H1 (cell line): Measurements from ENCODE around the gene ADD2. TPM values are rescaled to one million over a fixed set of nuclear protein-coding genes. Genes with fewer than 3 reads are reported as not detected.

Experiments
- CTCF ChIA-PET: fragments of 300-600 bp; sonication (Branson Sonifier 250); formaldehyde crosslinking; loops from one replicate; lab custom pipeline; 2021; ENCODE audit not compliant: partially characterized antibody; lab: Charles Lee
- POLR2A ChIA-PET: fragments of 300-600 bp; sonication (Branson Sonifier 250); formaldehyde crosslinking; loops from one replicate; lab custom pipeline; 2021; ENCODE audit warnings: inconsistent platforms; ENCODE audit not compliant: partially characterized antibody; lab: Charles Lee
- DNase-seq, 2 experiments: peaks; one replicate each; pipeline versions ENCODE4 v3.0.0 to v3.0.0-alpha.2; 2010 to 2022; ENCODE audit warnings: low spot score in 2 of 2, low read depth in 1 of 2, mixed read lengths in 1 of 2
- FAIRE-seq: peaks from 2 replicates; lab custom pipeline; 2011; peaks lifted over from hg19 to GRCh38; lab: Jason Lieb, UNC
- H2AFZ ChIP-seq: 2 replicates; pipeline ENCODE4 v1.8.1; 2012; ENCODE audit warnings: low read length, inconsistent platforms
- H2AK5ac ChIP-seq: 2 replicates; pipeline ENCODE4 v1.6.1; 2013; ENCODE audit warnings: low read depth, low read length
- H2BK120ac ChIP-seq: replicated peaks from 2 replicates; pipeline ENCODE3; 2013; ENCODE audit warnings: low read depth, low read length, inconsistent platforms
- H2BK12ac ChIP-seq: 2 replicates; pipeline ENCODE4 v1.6.1; 2013; ENCODE audit warnings: low read depth, low read length
- H2BK15ac ChIP-seq: 2 replicates; pipeline ENCODE4 v1.6.1; 2013; ENCODE audit warnings: low read length
- H2BK20ac ChIP-seq: 2 replicates; pipeline ENCODE4 v1.6.1; 2013; ENCODE audit warnings: low read length
- H2BK5ac ChIP-seq: 2 replicates; pipeline ENCODE4 v1.6.1; 2013; ENCODE audit warnings: low read depth, low read length
- H3K14ac ChIP-seq: 2 replicates; pipeline ENCODE4 v1.6.1; 2013; ENCODE audit warnings: inconsistent platforms; ENCODE audit not compliant: insufficient read length
- H3K18ac ChIP-seq: 2 replicates; pipeline ENCODE4 v1.6.1; 2013; ENCODE audit warnings: low read length; ENCODE audit errors: extremely low read depth
- H3K23ac ChIP-seq: 2 replicates; pipeline ENCODE4 v1.6.1; 2013; ENCODE audit warnings: inconsistent platforms; ENCODE audit not compliant: insufficient read length
- H3K23me2 ChIP-seq: 2 replicates; pipeline ENCODE4 v1.6.1; 2013; ENCODE audit warnings: low read depth, low read length
- H3K27ac ChIP-seq: 2 replicates; pipeline ENCODE4 v1.6.1; 2011; ENCODE audit warnings: low read depth, low read length, inconsistent platforms
- H3K27me3 ChIP-seq, 4 experiments: replicated peaks in 1 of 4; 1 replicate in 1 of 4; 2 replicates in 3 of 4; pipeline versions ENCODE4 v1.6.1 to v1.8.1; 2011 to 2013; ENCODE audit warnings: low read length in 3 of 4, mild to moderate bottlenecking in 3 of 4, inconsistent platforms in 2 of 4, mixed read lengths in 2 of 4, moderate library complexity in 1 of 4; ENCODE audit not compliant: control insufficient read depth in 3 of 4, insufficient read depth in 3 of 4; ENCODE audit errors: extremely low read depth in 1 of 4
- H3K36me3 ChIP-seq, 4 experiments: 2 replicates each; pipeline versions ENCODE4 v1.6.1 to v1.8.1; 2011 to 2013; ENCODE audit warnings: mild to moderate bottlenecking in 4 of 4, low read length in 3 of 4, moderate library complexity in 2 of 4, control low read depth in 1 of 4, inconsistent platforms in 1 of 4; ENCODE audit not compliant: insufficient read depth in 4 of 4, control insufficient read depth in 2 of 4
- H3K4ac ChIP-seq: replicated peaks from 2 replicates; pipeline ENCODE3; 2013; ENCODE audit warnings: low read length, low read depth, mixed read lengths, inconsistent platforms; ENCODE audit not compliant: insufficient read length
- H3K4me1 ChIP-seq, 4 experiments: replicated peaks in 1 of 4; 1 replicate in 1 of 4; 2 replicates in 3 of 4; pipeline versions ENCODE4 v1.6.1 to v1.8.1; 2011 to 2013; ENCODE audit warnings: low read length in 3 of 4, inconsistent platforms in 2 of 4, mixed read lengths in 1 of 4; ENCODE audit not compliant: insufficient read depth in 4 of 4, control insufficient read depth in 3 of 4
- H3K4me2 ChIP-seq, 2 experiments: 2 replicates each; pipeline versions ENCODE4 v1.6.1 to v1.8.1; 2011 to 2013; ENCODE audit warnings: low read depth in 2 of 2, low read length in 2 of 2, control low read depth in 1 of 2, inconsistent platforms in 1 of 2, mild to moderate bottlenecking in 1 of 2; ENCODE audit not compliant: insufficient read depth in 1 of 2
- H3K4me3 ChIP-seq, 4 experiments: fragments of 200-600, 300-600 bp in 1 of 4; sonication (generic), shearing (Covaris generic), sonication (Bioruptor Twin) in 1 of 4; 2 replicates each; pipeline versions ENCODE4 v1.5.1 to v1.8.1; 2011 to 2016; ENCODE audit warnings: low read length in 4 of 4, low read depth in 3 of 4, control low read depth in 2 of 4, inconsistent platforms in 2 of 4, mild to moderate bottlenecking in 2 of 4, mixed read lengths in 1 of 4, moderate library complexity in 1 of 4; ENCODE audit not compliant: insufficient read depth in 2 of 4; ENCODE audit errors: extremely low read depth in 1 of 4
- H3K56ac ChIP-seq: replicated peaks from 2 replicates; pipeline ENCODE3; 2013; ENCODE audit warnings: low read depth, mild to moderate bottlenecking, mixed read lengths, low read length, inconsistent platforms; ENCODE audit not compliant: insufficient read length
- H3K79me1 ChIP-seq: 2 replicates; pipeline ENCODE4 v1.6.1; 2013; ENCODE audit warnings: low read depth, low read length, control low read depth
- H3K79me2 ChIP-seq, 2 experiments: 2 replicates each; pipeline versions ENCODE4 v1.6.1 to v1.8.1; 2012 to 2013; ENCODE audit warnings: low read length in 2 of 2, mild to moderate bottlenecking in 2 of 2, inconsistent platforms in 1 of 2; ENCODE audit not compliant: insufficient read depth in 2 of 2, control insufficient read depth in 1 of 2
- H3K9ac ChIP-seq, 4 experiments: replicated peaks in 1 of 4; 1 replicate in 1 of 4; 2 replicates in 3 of 4; pipeline versions ENCODE4 v1.6.1 to v1.8.1; 2011 to 2013; ENCODE audit warnings: low read depth in 3 of 4, low read length in 3 of 4, control low read depth in 2 of 4, mild to moderate bottlenecking in 2 of 4, moderate library complexity in 2 of 4, inconsistent platforms in 1 of 4; ENCODE audit errors: extremely low read depth in 1 of 4
- H3K9me3 ChIP-seq, 2 experiments: 2 replicates each; pipeline versions ENCODE4 v1.6.1 to v1.8.1; 2012 to 2013; ENCODE audit warnings: mild to moderate bottlenecking in 2 of 2, moderate library complexity in 2 of 2, control low read depth in 1 of 2, inconsistent platforms in 1 of 2, low read depth in 1 of 2, low read length in 1 of 2, mixed read lengths in 1 of 2; ENCODE audit not compliant: insufficient read depth in 2 of 2
- H4K20me1 ChIP-seq, 2 experiments: replicated peaks in 1 of 2; 2 replicates each; pipeline versions ENCODE3 to v1.8.1; 2011 to 2013; ENCODE audit warnings: inconsistent platforms in 2 of 2, low read length in 2 of 2, mild to moderate bottlenecking in 1 of 2; ENCODE audit not compliant: insufficient read depth in 2 of 2, control insufficient read depth in 1 of 2
- H4K5ac ChIP-seq: 2 replicates; pipeline ENCODE4 v1.6.1; 2013; ENCODE audit warnings: low read length, low read depth, mixed read lengths, inconsistent platforms; ENCODE audit not compliant: insufficient read length
- H4K8ac ChIP-seq: 2 replicates; pipeline ENCODE4 v1.8.0; 2013; ENCODE audit warnings: mild to moderate bottlenecking, moderate library complexity, low read length, inconsistent platforms; ENCODE audit not compliant: insufficient read depth; ENCODE audit errors: extremely low read depth
- H4K91ac ChIP-seq: replicated peaks from 2 replicates; pipeline ENCODE3; 2013; ENCODE audit warnings: low read length, mixed read lengths, inconsistent platforms; ENCODE audit not compliant: insufficient read length
- BCL11A ChIP-seq, 2 experiments: IDR thresholded peaks; one replicate each; pipeline ENCODE4 v1.6.1; 2011; ENCODE audit warnings: low read depth in 2 of 2, low read length in 2 of 2, mild to moderate bottlenecking in 2 of 2
- CTBP2 ChIP-seq: IDR thresholded peaks from 2 replicates; pipeline ENCODE4 v1.7.0; 2011; ENCODE audit warnings: borderline replicate concordance, mild to moderate bottlenecking, moderate library complexity, mixed read lengths, low read length; ENCODE audit not compliant: insufficient read depth, insufficient read length
- EZH2 ChIP-seq: fragments of 200-600 bp; sonication (generic); IDR thresholded peaks from 2 replicates; pipeline ENCODE4 v1.7.1; 2012; ENCODE audit warnings: low read depth, mild to moderate bottlenecking, moderate library complexity, low read length, inconsistent platforms; ENCODE audit not compliant: severe bottlenecking
- FOSL1 ChIP-seq: IDR thresholded peaks from 2 replicates; pipeline ENCODE4 v1.6.1; 2011; ENCODE audit warnings: mild to moderate bottlenecking, low read depth, low read length, moderate library complexity; ENCODE audit not compliant: insufficient read depth
- HDAC2 ChIP-seq, 2 experiments: fragments of 300-600 bp in 1 of 2; sonication (generic) in 1 of 2; IDR thresholded peaks; 2 replicates each; pipeline ENCODE4 v1.6.1; 2011 to 2012; ENCODE audit warnings: low read depth in 2 of 2, low read length in 2 of 2, mild to moderate bottlenecking in 2 of 2, moderate library complexity in 2 of 2, borderline replicate concordance in 1 of 2, inconsistent platforms in 1 of 2
- JUN ChIP-seq: IDR thresholded peaks from 2 replicates; pipeline ENCODE4 v1.6.1; 2011; ENCODE audit warnings: low read depth, mild to moderate bottlenecking, improper control_type of control experiment, low read length
- KDM1A ChIP-seq: fragments of 200-600, 300-600 bp; sonication (generic); IDR thresholded peaks from 2 replicates; pipeline ENCODE4 v1.7.1; 2016; ENCODE audit warnings: mild to moderate bottlenecking, low read length, borderline replicate concordance
- TAF1 ChIP-seq: IDR thresholded peaks from 2 replicates; pipeline ENCODE4 v1.6.1; 2011; ENCODE audit warnings: mild to moderate bottlenecking, low read depth, low read length
- YY1 ChIP-seq: IDR thresholded peaks from 2 replicates; pipeline ENCODE4 v1.6.1; 2011; ENCODE audit warnings: low read depth, mild to moderate bottlenecking, low read length
- WGBS, 2 experiments: shearing (Covaris generic) in 1 of 2; methylation state at CpG; one replicate each; pipeline versions ENCODE4 v1.1.6 to v1.1.7; 2013 to 2015; ENCODE audit warnings: low lambda C conversion rate in 2 of 2, mixed read lengths in 2 of 2, inconsistent platforms in 1 of 2, low coverage in 1 of 2, missing lambda C conversion rate in 1 of 2; ENCODE audit not compliant: insufficient replicate concordance in 2 of 2, insufficient coverage in 1 of 2, insufficient read length in 1 of 2; ENCODE audit errors: extremely low coverage in 1 of 2, missing lambda C conversion rate in 1 of 2; 5-methylcytosine and 5-hydroxymethylcytosine counted together
- polyA plus RNA-seq, 7 experiments: library from polyadenylated mRNA; depleted of rRNA in 3 of 7; stranded (reverse) in 5 of 7; unstranded in 2 of 7; fragments of >200 nt in 5 of 7; fragments of 200-250 nt in 2 of 7; gene quantifications; 1 replicate in 5 of 7; 2 replicates in 1 of 7; 4 replicates in 1 of 7; pipeline versions ENCODE4 v1.2.1 to v1.2.3, GENCODE V29; 2011 to 2013; ENCODE audit warnings: missing spikeins in 2 of 7, mixed read lengths in 2 of 7
- total RNA-seq: library from RNA; stranded (reverse); fragmentation: NEBNext Ultra II Directional; extraction: Animal tissue kit (Norgen Biotek cat#: 25700); gene quantifications from 2 replicates; pipeline ENCODE4 v1.2.1, GENCODE V29; 2021

Gene ADD2
- total and polyA plus RNA-seq, 2 of the 8 experiments (the other 6 are each of a cell fraction or from before 2014, with no cell fraction given), result 58.5 to 170 TPM

DNA sequence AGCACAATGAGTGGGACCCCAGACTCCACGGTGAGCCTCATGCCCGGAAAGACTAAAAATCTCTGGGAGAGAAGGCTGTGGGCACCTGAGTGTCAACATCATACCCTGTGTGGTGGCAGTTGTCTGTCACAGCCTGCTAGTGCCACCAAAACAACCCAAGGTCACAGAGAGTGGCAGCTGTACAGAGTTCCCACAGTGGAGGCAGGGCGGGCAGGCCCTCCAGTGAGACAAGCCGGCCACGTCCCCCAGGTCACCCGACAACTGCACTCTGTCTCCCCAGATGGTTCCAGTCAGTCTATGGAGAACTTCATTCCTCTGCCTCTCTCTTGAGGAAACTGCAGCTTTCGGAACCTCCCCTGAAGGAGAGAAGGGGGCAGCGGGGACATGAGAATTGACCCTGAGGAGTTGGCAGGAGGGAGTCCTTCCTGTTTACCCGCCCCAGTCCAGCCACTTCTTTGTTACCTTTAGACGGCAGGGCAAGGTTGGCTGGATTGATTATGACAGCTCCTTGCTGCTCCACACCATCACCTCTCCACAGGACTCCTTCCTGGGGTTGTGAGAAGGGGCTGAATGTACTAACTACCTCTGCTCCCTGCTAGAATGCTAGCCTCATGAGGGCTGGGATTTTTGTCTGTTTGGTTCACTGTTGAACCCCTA lies 33.7 kb upstream of the ADD2 start:
- Histone ChIP-seq H3K36me3 (no peaks in the 10 kb centered on the region), H3K23me2 (no peaks in the 10 kb centered on the region), H3K4me3 (no peak overlapping the region), H2BK20ac (no peak overlapping the region), H3K9me3 (peaks cover 4 to 6% of the 10 kb centered on the region in 2 experiments; a peak in 2 of 4 replicates), H2BK120ac (no peak overlapping the region), H4K91ac (no peak overlapping the region), H2AFZ (no peak overlapping the region), H2BK15ac (no peak overlapping the region), H3K4me2 (no peak overlapping the region), H3K56ac (no peak overlapping the region), H3K9ac (no peak overlapping the region), H4K20me1 (no peaks in the 10 kb centered on the region), H3K23ac (no peak overlapping the region), H3K79me1 (no peaks in the 10 kb centered on the region), H4K5ac (no peak overlapping the region), H3K27me3 (peaks cover 0 to 9% (median 4%) of the 10 kb centered on the region in 4 experiments; a peak in 3 of 7 replicates), H3K18ac (no peak overlapping the region), H3K27ac (no peak overlapping the region), H4K8ac (no peak overlapping the region), H3K4me1 (peaks cover 0 to under 1% (median 0%) of the 10 kb centered on the region in 4 experiments; a peak in 1 of 7 replicates), H3K4ac (peak overlapping the region; percentile 60), H2BK5ac (no peak overlapping the region), H3K14ac (no peak overlapping the region), H3K79me2 (no peaks in the 10 kb centered on the region), H2AK5ac (no peak overlapping the region), H2BK12ac (no peak overlapping the region)
- no peak for FAIRE-seq
- DNase-seq, result no peak
- ChIA-PET POLR2A (no interaction called here), CTCF (interaction anchor here (1.3 to 1.7 kb wide), 3 partner anchors 12 to 119 kb away, joined by 3 to 5 read pairs (median 4); partner anchors contain the start of gene FIGLA)
- 81% methylated on average over 10 of the region's 10 CpGs; no CpG with 5 or more reads in 1 of the 2 experiments for WGBS, 2 experiments
- no peak for TF ChIP-seq HDAC2 (IDR thresholded peaks at IDR 0.05; ENCODE audit: borderline replicate concordance in 1 of 2, low read depth in 2 of 2, low read length in 2 of 2)
- no peak for TF ChIP-seq TAF1
- no peak for TF ChIP-seq CTBP2
- no peak for TF ChIP-seq BCL11A (IDR thresholded peaks at IDR 0.05; ENCODE audit: low read depth in 2 of 2, low read length in 2 of 2)
- no peak for TF ChIP-seq KDM1A
- TF ChIP-seq JUN, result no peak
- no peak for TF ChIP-seq EZH2
- TF ChIP-seq YY1, result no peak
- no peak for TF ChIP-seq FOSL1
